Lower leg skin (tissue), 3 donors: Measurements from ENCODE around the gene LNX2.
A peak's percentile ranks its signal among the peaks of the same experiment; 100 is the strongest.

Source experiments
- CTCF ChIP-seq, 3 donors: fragments of 450-650 bp; IDR thresholded peaks; one replicate each; pipeline ENCODE4 v1.5.1; 2016; ENCODE audit warnings: antibody characterized with exemption in 3 of 3, mild to moderate bottlenecking in 3 of 3, moderate library complexity in 2 of 3
- POLR2A ChIP-seq, 2 donors: fragments of 450-650 bp; IDR thresholded peaks; one replicate each; pipeline ENCODE4 v1.6.1; 2016 to 2017; ENCODE audit warnings: antibody characterized with exemption in 2 of 2, mild to moderate bottlenecking in 1 of 2, moderate library complexity in 1 of 2

- TF ChIP-seq POLR2A (IDR thresholded peaks at IDR 0.05) (peak in 1 of 2 donors; percentile 45), CTCF (IDR thresholded peaks at IDR 0.05) (no peak)
Observed at GRCh38 chr13:27620377-27621115, at the start of gene LNX2.
